ENCODE data around the gene COQ10A. TPM values are rescaled to one million over a fixed set of nuclear protein-coding genes. Genes with fewer than 3 reads are reported as not detected.

COQ10A gene
- polyA plus RNA-seq, 3 donors: 14.4 to 22.1 (median 19.0) TPM

- DNase-seq (ENCODE audit: extremely low read depth in 1 of 11, low read depth in 9 of 11, low spot score in 4 of 11): no peak
Observed at GRCh38 chr12:56236091-56236490, 30.7 kb upstream of the COQ10A start.

- DNase-seq (ENCODE audit: extremely low read depth in 1 of 11, low read depth in 9 of 11, low spot score in 4 of 11): no peak
Observed at GRCh38 chr12:56236985-56237384, 29.8 kb upstream of the COQ10A start.

GRCh38 chr12:56237552-56237951, 29.2 kb upstream of the COQ10A start:
- DNase-seq (ENCODE audit: extremely low read depth in 1 of 11, low read depth in 9 of 11, low spot score in 4 of 11): no peak

- DNase-seq (ENCODE audit: extremely low read depth in 1 of 11, low read depth in 9 of 11, low spot score in 4 of 11): no peak
Observed at GRCh38 chr12:56241424-56242303, 25.1 kb upstream of the COQ10A start.

- DNase-seq (ENCODE audit: extremely low read depth in 1 of 11, low read depth in 9 of 11, low spot score in 4 of 11): no peak
Observed at GRCh38 chr12:56242986-56243385, 23.8 kb upstream of the COQ10A start.

GRCh38 chr12:56243731-56244181, 23.0 kb upstream of the COQ10A start:
- DNase-seq (ENCODE audit: extremely low read depth in 1 of 11, low read depth in 9 of 11, low spot score in 4 of 11): no peak

- DNase-seq (ENCODE audit: extremely low read depth in 1 of 11, low read depth in 9 of 11, low spot score in 4 of 11): no peak
Observed at GRCh38 chr12:56244494-56244893, 22.2 kb upstream of the COQ10A start.

- no peak for DNase-seq (ENCODE audit: extremely low read depth in 1 of 11, low read depth in 9 of 11, low spot score in 4 of 11)
Observed at GRCh38 chr12:56247923-56248322, 18.8 kb upstream of the COQ10A start.

GRCh38 chr12:56248711-56249110, 18.0 kb upstream of the COQ10A start:
- no peak for DNase-seq (ENCODE audit: extremely low read depth in 1 of 11, low read depth in 9 of 11, low spot score in 4 of 11)

- DNase-seq (ENCODE audit: extremely low read depth in 1 of 11, low read depth in 9 of 11, low spot score in 4 of 11): no peak
Observed at GRCh38 chr12:56252649-56253048, 14.1 kb upstream of the COQ10A start.

- no peak for DNase-seq (ENCODE audit: extremely low read depth in 1 of 11, low read depth in 9 of 11, low spot score in 4 of 11)
Observed at GRCh38 chr12:56253091-56253490, 13.7 kb upstream of the COQ10A start.

GRCh38 chr12:56255671-56256070, 11.1 kb upstream of the COQ10A start:
- no peak for DNase-seq (ENCODE audit: extremely low read depth in 1 of 11, low read depth in 9 of 11, low spot score in 4 of 11)

GRCh38 chr12:56256326-56256960, 10.3 kb upstream of the COQ10A start:
- no peak for DNase-seq (ENCODE audit: extremely low read depth in 1 of 11, low read depth in 9 of 11, low spot score in 4 of 11)

- no peak for DNase-seq (ENCODE audit: extremely low read depth in 1 of 11, low read depth in 9 of 11, low spot score in 4 of 11)
Observed at GRCh38 chr12:56257071-56257470, 9.7 kb upstream of the COQ10A start.

GRCh38 chr12:56257491-56258067, 9.2 kb upstream of the COQ10A start:
- DNase-seq (ENCODE audit: extremely low read depth in 1 of 11, low read depth in 9 of 11, low spot score in 4 of 11): peak in 1 of 11 donors; percentile 30

GRCh38 chr12:56258068-56258819, 8.5 kb upstream of the COQ10A start, which contains the start of gene ANKRD52:
Gene ANKRD52, minus strand, starts transcription at chr12:56258384. Its CDS starts 115 bp downstream, at chr12:56258269.
- DNase-seq (ENCODE audit: extremely low read depth in 1 of 11, low read depth in 9 of 11, low spot score in 4 of 11): peak in 10 of 11 donors; percentile 58 to 85 (median 72)

GRCh38 chr12:56258820-56259183, 7.9 kb upstream of the COQ10A start:
- DNase-seq (ENCODE audit: extremely low read depth in 1 of 11, low read depth in 9 of 11, low spot score in 4 of 11): no peak

GRCh38 chr12:56260380-56260779, 6.4 kb upstream of the COQ10A start:
- no peak for DNase-seq (ENCODE audit: extremely low read depth in 1 of 11, low read depth in 9 of 11, low spot score in 4 of 11)

- no peak for DNase-seq (ENCODE audit: extremely low read depth in 1 of 11, low read depth in 9 of 11, low spot score in 4 of 11)
Observed at GRCh38 chr12:56260921-56261320, 5.8 kb upstream of the COQ10A start.

All from renal cortex interstitium (tissue), 11 donors.